ENCODE results near the gene SPARCL1. TPM values are rescaled to one million over a fixed set of nuclear protein-coding genes. Genes with fewer than 3 reads are reported as not detected.
A peak's percentile ranks its signal among the peaks of the same experiment; 100 is the strongest.
"Not testable (repeated sequence)": the region's sequence is repeated elsewhere in the genome, so short reads cannot be mapped to it uniquely, and the experiment has no call there.

SPARCL1 gene
- total and polyA plus RNA-seq, 2 experiments from 2014 or later = 15.2 to 45.4 TPM

GRCh38 chr4:87458913-87459312, 70.3 kb downstream of the SPARCL1 start:
- Histone ChIP-seq H3K27ac (no peak overlapping the region), H3K79me2 (peaks cover 3% of the 10 kb centered on the region), H3K4me3 (no peak overlapping the region), H2AFZ (no peak overlapping the region), H3K36me3 (replicated peaks; ENCODE audit: insufficient read depth, low read depth) (peaks cover 5% of the 10 kb centered on the region), H3K9me3 (ENCODE audit: low read depth) (no peaks in the 10 kb centered on the region), H4K20me1 (ENCODE audit: insufficient read depth, poor library complexity, severe bottlenecking) (no peaks in the 10 kb centered on the region), H3K4me2 (no peak overlapping the region), H3K27me3 (no peaks in the 10 kb centered on the region), H3K4me1 (ENCODE audit: insufficient read depth) (peaks cover 12% of the 10 kb centered on the region), H3K9me2 (replicated peaks; ENCODE audit: insufficient read depth) (no peaks in the 10 kb centered on the region)
- DNase-seq (ENCODE audit: low spot score) = no peak
- TF ChIP-seq EZH2 (IDR thresholded peaks at IDR 0.05; ENCODE audit: borderline replicate concordance) = no peak
- no peak for TF ChIP-seq EZH2phosphoT487 (IDR thresholded peaks at IDR 0.05; ENCODE audit: low read depth, severe bottlenecking, unreplicated experiment)
- no peak for TF ChIP-seq CTCF (IDR thresholded peaks at IDR 0.05; ENCODE audit: poor library complexity)
- WGBS (ENCODE audit: low lambda C conversion rate, missing lambda C conversion rate) = 100% methylated on average over 4 of the region's 4 CpGs

- TF ChIP-seq EZH2 (IDR thresholded peaks at IDR 0.05; ENCODE audit: borderline replicate concordance) (no peak), CTCF (IDR thresholded peaks at IDR 0.05; ENCODE audit: poor library complexity) (no peak), EZH2phosphoT487 (IDR thresholded peaks at IDR 0.05; ENCODE audit: low read depth, severe bottlenecking, unreplicated experiment) (no peak)
- DNase-seq (ENCODE audit: low spot score) = no peak
Observed at GRCh38 chr4:87451537-87451936, 77.6 kb downstream of the SPARCL1 start.

GRCh38 chr4:87446375-87446774, 82.8 kb downstream of the SPARCL1 start:
- not testable (repeated sequence) for H3K9me3 ChIP-seq (ENCODE audit: low read depth); H3K4me2 ChIP-seq; H3K9me2 ChIP-seq (replicated peaks; ENCODE audit: insufficient read depth); H4K20me1 ChIP-seq (ENCODE audit: insufficient read depth, poor library complexity, severe bottlenecking); H3K79me2 ChIP-seq; H3K4me3 ChIP-seq; H3K4me1 ChIP-seq (ENCODE audit: insufficient read depth); H3K27me3 ChIP-seq; H2AFZ ChIP-seq; H3K36me3 ChIP-seq (replicated peaks; ENCODE audit: insufficient read depth, low read depth)
- 55% methylated on average over 6 of the region's 6 CpGs for WGBS (ENCODE audit: low lambda C conversion rate, missing lambda C conversion rate)
- DNase-seq (ENCODE audit: low spot score) = peak; percentile 35
- H3K27ac ChIP-seq = peak overlapping the region; percentile 51

More at GRCh38 chr4:87451537-87451936, 77.6 kb downstream of the SPARCL1 start:
- Histone ChIP-seq H3K27me3 (no peaks in the 10 kb centered on the region), H3K4me2 (no peak overlapping the region), H3K36me3 (replicated peaks; ENCODE audit: insufficient read depth, low read depth) (no peaks in the 10 kb centered on the region), H2AFZ (no peak overlapping the region), H3K4me1 (ENCODE audit: insufficient read depth) (peaks cover 7% of the 10 kb centered on the region), H3K79me2 (peaks cover 10% of the 10 kb centered on the region), H3K27ac (no peak overlapping the region), H3K9me3 (ENCODE audit: low read depth) (no peaks in the 10 kb centered on the region), H4K20me1 (ENCODE audit: insufficient read depth, poor library complexity, severe bottlenecking) (no peaks in the 10 kb centered on the region), H3K4me3 (no peak overlapping the region), H3K9me2 (replicated peaks; ENCODE audit: insufficient read depth) (no peaks in the 10 kb centered on the region)

GRCh38 chr4:87445964-87446363, 83.2 kb downstream of the SPARCL1 start:
- 75% methylated on average over 3 of the region's 3 CpGs for WGBS (ENCODE audit: low lambda C conversion rate, missing lambda C conversion rate)
- Histone ChIP-seq H4K20me1 (ENCODE audit: insufficient read depth, poor library complexity, severe bottlenecking) (no peaks in the 10 kb centered on the region), H3K9me2 (replicated peaks; ENCODE audit: insufficient read depth) (no peaks in the 10 kb centered on the region), H3K36me3 (replicated peaks; ENCODE audit: insufficient read depth, low read depth) (no peaks in the 10 kb centered on the region), H3K27me3 (no peaks in the 10 kb centered on the region), H3K79me2 (peaks cover 10% of the 10 kb centered on the region), H3K4me1 (ENCODE audit: insufficient read depth) (no peaks in the 10 kb centered on the region), H3K27ac (peak overlapping the region; percentile 51), H3K4me3 (no peak overlapping the region), H2AFZ (no peak overlapping the region), H3K4me2 (no peak overlapping the region), H3K9me3 (ENCODE audit: low read depth) (no peaks in the 10 kb centered on the region)
- no peak for TF ChIP-seq EZH2 (IDR thresholded peaks at IDR 0.05; ENCODE audit: borderline replicate concordance)
- TF ChIP-seq CTCF (IDR thresholded peaks at IDR 0.05; ENCODE audit: poor library complexity) = no peak
- TF ChIP-seq EZH2phosphoT487 (IDR thresholded peaks at IDR 0.05; ENCODE audit: low read depth, severe bottlenecking, unreplicated experiment) = no peak
- DNase-seq (ENCODE audit: low spot score) = no peak

Measured in hepatocyte (in vitro differentiated cells).